Fibroblast of skin of back (primary cell): Measurements from ENCODE around the gene YIPF5.

Experiments used
- DNase-seq: peaks from one replicate; pipeline ENCODE4 v3.0.0-alpha.2; 2013

YIPF5 gene

DNA sequence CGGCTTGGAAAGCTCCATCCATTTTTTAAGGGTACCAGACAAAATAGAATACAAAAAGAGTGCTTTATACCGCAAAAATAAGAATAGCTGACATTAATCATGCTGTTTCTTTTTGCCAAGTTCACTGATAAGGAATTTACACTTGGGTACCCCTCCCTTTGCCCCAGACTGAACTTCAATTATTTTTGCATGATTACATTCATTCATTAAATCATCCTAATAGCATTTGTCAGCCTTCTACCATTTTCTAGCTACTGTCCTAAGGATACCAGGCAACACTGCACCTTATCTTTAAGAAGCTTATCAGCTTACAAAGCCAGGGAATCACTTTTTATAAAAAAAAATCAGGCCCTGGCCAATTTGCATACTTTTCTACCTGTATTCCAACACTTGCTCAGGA lies 48.4 kb downstream of the YIPF5 start:
- no peak for DNase-seq

GRCh38 chr5:144121577-144121976 lies 48.9 kb downstream of the YIPF5 start:
- no peak for DNase-seq

GRCh38 chr5:144120661-144121180 lies 49.7 kb downstream of the YIPF5 start:
- no peak for DNase-seq

GRCh38 chr5:144117412-144117811 lies 53.0 kb downstream of the YIPF5 start:
- no peak for DNase-seq

DNA sequence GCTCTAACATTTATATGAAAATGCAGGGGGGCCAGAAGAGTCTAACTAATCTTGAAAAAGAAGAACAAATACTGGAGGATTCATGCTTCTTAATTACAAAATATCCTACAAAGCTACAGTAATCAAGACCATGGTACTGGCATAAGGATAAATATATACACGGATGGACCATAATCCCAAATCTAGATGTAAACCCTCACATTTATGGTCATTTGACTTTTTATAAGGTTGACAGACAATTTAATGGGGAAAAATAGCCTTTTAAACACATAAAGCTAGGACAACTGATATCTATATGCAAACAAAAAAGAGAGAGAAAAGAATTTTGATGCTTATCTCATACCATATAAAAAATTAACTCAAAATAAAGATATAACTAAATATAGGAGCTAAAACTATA lies 55.9 kb downstream of the YIPF5 start:
- no peak for DNase-seq
